NB4 (cell line): ENCODE measurements around the gene PAX8.

ENCODE experiments used
- MYC ChIP-seq: IDR thresholded peaks from 2 replicates; pipeline ENCODE4 v1.6.1; 2011; ENCODE audit warnings: low read depth, low read length
- POLR2A ChIP-seq: IDR thresholded peaks from 2 replicates; pipeline ENCODE4 v1.6.1; 2011; ENCODE audit warnings: mild to moderate bottlenecking; ENCODE audit not compliant: insufficient read length; ENCODE audit errors: extremely low read depth
- TF ChIP-seq, protein P1 (sequence below): IDR thresholded peaks from one replicate; pipeline ENCODE4 v1.5.1; 2012; ENCODE audit warnings: low read depth, low read length
- TF ChIP-seq, protein P2 (sequence below): IDR thresholded peaks from 2 replicates; pipeline ENCODE4 v1.6.1; 2011; ENCODE audit warnings: low read depth, low read length

DNA sequence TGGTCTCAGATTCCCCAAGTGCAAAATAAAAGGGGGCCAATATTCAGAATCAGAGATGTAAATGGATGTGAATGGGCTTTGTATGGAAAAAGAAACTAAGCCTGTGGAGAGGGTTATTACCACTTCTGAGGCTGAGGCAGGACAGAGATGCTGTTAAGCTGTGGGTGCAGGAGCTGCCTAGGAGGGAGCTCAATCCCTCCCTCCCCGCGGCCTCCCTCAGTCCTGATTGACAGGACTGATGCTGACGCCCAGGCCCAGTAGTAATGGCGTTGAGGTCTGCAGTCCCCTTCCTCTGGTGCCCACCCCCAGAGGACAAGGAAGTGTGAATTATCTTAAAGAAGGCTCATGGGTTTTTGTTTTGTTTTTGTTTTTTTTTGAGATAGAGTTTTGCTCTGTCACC lies 64.6 kb downstream of the PAX8 start:
- TF ChIP-seq, protein P1, sequence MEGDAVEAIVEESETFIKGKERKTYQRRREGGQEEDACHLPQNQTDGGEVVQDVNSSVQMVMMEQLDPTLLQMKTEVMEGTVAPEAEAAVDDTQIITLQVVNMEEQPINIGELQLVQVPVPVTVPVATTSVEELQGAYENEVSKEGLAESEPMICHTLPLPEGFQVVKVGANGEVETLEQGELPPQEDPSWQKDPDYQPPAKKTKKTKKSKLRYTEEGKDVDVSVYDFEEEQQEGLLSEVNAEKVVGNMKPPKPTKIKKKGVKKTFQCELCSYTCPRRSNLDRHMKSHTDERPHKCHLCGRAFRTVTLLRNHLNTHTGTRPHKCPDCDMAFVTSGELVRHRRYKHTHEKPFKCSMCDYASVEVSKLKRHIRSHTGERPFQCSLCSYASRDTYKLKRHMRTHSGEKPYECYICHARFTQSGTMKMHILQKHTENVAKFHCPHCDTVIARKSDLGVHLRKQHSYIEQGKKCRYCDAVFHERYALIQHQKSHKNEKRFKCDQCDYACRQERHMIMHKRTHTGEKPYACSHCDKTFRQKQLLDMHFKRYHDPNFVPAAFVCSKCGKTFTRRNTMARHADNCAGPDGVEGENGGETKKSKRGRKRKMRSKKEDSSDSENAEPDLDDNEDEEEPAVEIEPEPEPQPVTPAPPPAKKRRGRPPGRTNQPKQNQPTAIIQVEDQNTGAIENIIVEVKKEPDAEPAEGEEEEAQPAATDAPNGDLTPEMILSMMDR, result no peak
- TF ChIP-seq POLR2A (no peak), MYC (no peak)
- TF ChIP-seq, protein P2, sequence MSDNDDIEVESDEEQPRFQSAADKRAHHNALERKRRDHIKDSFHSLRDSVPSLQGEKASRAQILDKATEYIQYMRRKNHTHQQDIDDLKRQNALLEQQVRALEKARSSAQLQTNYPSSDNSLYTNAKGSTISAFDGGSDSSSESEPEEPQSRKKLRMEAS, result no peak
